ENCODE results near the gene RPP25. TPM values are rescaled to one million over a fixed set of nuclear protein-coding genes. Genes with fewer than 3 reads are reported as not detected.
A peak's percentile ranks its signal among the peaks of the same experiment; 100 is the strongest.

RPP25 gene
- total and polyA plus RNA-seq, 10 of the 15 experiments (the other 5 are each of a cell fraction or from before 2014, with no cell fraction given) = 0.41 to 10.8 (median 4.7) TPM

- 0 out of 2 replicates have a peak, but pooled peaks have one; percentile 12 for TF ChIP-seq TCF3 (IDR thresholded peaks at IDR 0.05; ENCODE audit: borderline replicate concordance, insufficient read depth, low read depth, low read length)
- no peak for TF ChIP-seq HDGF (IDR thresholded peaks at IDR 0.05)
- TF ChIP-seq, protein P1, sequence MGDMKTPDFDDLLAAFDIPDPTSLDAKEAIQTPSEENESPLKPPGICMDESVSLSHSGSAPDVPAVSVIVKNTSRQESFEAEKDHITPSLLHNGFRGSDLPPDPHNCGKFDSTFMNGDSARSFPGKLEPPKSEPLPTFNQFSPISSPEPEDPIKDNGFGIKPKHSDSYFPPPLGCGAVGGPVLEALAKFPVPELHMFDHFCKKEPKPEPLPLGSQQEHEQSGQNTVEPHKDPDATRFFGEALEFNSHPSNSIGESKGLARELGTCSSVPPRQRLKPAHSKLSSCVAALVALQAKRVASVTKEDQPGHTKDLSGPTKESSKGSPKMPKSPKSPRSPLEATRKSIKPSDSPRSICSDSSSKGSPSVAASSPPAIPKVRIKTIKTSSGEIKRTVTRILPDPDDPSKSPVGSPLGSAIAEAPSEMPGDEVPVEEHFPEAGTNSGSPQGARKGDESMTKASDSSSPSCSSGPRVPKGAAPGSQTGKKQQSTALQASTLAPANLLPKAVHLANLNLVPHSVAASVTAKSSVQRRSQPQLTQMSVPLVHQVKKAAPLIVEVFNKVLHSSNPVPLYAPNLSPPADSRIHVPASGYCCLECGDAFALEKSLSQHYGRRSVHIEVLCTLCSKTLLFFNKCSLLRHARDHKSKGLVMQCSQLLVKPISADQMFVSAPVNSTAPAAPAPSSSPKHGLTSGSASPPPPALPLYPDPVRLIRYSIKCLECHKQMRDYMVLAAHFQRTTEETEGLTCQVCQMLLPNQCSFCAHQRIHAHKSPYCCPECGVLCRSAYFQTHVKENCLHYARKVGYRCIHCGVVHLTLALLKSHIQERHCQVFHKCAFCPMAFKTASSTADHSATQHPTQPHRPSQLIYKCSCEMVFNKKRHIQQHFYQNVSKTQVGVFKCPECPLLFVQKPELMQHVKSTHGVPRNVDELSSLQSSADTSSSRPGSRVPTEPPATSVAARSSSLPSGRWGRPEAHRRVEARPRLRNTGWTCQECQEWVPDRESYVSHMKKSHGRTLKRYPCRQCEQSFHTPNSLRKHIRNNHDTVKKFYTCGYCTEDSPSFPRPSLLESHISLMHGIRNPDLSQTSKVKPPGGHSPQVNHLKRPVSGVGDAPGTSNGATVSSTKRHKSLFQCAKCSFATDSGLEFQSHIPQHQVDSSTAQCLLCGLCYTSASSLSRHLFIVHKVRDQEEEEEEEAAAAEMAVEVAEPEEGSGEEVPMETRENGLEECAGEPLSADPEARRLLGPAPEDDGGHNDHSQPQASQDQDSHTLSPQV (IDR thresholded peaks at IDR 0.05) = no peak
- TF ChIP-seq, protein P2, sequence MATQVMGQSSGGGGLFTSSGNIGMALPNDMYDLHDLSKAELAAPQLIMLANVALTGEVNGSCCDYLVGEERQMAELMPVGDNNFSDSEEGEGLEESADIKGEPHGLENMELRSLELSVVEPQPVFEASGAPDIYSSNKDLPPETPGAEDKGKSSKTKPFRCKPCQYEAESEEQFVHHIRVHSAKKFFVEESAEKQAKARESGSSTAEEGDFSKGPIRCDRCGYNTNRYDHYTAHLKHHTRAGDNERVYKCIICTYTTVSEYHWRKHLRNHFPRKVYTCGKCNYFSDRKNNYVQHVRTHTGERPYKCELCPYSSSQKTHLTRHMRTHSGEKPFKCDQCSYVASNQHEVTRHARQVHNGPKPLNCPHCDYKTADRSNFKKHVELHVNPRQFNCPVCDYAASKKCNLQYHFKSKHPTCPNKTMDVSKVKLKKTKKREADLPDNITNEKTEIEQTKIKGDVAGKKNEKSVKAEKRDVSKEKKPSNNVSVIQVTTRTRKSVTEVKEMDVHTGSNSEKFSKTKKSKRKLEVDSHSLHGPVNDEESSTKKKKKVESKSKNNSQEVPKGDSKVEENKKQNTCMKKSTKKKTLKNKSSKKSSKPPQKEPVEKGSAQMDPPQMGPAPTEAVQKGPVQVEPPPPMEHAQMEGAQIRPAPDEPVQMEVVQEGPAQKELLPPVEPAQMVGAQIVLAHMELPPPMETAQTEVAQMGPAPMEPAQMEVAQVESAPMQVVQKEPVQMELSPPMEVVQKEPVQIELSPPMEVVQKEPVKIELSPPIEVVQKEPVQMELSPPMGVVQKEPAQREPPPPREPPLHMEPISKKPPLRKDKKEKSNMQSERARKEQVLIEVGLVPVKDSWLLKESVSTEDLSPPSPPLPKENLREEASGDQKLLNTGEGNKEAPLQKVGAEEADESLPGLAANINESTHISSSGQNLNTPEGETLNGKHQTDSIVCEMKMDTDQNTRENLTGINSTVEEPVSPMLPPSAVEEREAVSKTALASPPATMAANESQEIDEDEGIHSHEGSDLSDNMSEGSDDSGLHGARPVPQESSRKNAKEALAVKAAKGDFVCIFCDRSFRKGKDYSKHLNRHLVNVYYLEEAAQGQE (IDR thresholded peaks at IDR 0.05; ENCODE audit: low read depth, low read length) = no peak
- no peak for TF ChIP-seq E2F8 (IDR thresholded peaks at IDR 0.05; ENCODE audit: low read depth, partially characterized antibody)
- no peak for TF ChIP-seq FOS (IDR thresholded peaks at IDR 0.05; ENCODE audit: borderline replicate concordance, extremely low read depth, insufficient read length)
- TF ChIP-seq LARP7 (IDR thresholded peaks at IDR 0.05) = peak; percentile 94
- peak; percentile 90 for TF ChIP-seq USF1 (IDR thresholded peaks at IDR 0.05; ENCODE audit: borderline replicate concordance, extremely low read length, insufficient read depth, low read depth, low read length)
- no peak; the same call in none of the 2 replicates for TF ChIP-seq POLR2A (IDR thresholded peaks at IDR 0.05; ENCODE audit: low read depth, low read length)
- no peak for TF ChIP-seq SMARCA5 (IDR thresholded peaks at IDR 0.05)
Observed at GRCh38 chr15:74955796-74956647, 550 bp downstream of the RPP25 start (continued).

Measured in GM12878 (cell line).